Measurements from ENCODE around the gene KCNT2. TPM values are rescaled to one million over a fixed set of nuclear protein-coding genes. Genes with fewer than 3 reads are reported as not detected.

Gene KCNT2
- total and polyA plus RNA-seq, 10 of the 15 experiments (the other 5 are each of a cell fraction or from before 2014, with no cell fraction given): not detected

DNA sequence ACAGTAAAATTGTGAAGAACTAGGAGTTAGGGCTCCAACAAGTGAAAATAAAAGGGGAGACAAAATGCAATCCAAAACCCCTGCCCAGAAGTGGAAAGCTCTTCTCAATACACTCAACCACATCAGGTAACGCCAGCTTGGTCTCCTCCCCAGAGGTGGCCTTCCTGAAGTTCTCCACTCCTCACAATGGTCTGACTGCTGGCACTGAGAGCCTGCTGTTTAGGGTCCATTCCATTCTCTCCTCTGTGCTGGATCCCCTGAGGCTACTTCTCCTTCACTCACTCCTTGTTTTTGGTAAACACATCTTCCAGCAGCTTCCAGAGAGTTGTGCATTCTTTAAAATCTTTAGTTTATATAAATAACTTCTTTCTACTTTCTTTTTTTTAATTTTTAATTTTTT lies 189.5 kb downstream of the KCNT2 start:
- H3K79me2 ChIP-seq (ENCODE audit: control insufficient read depth, insufficient read depth, low read length): no peaks in the 10 kb centered on the region
- H4K20me1 ChIP-seq (ENCODE audit: control insufficient read depth, insufficient read depth): no peaks in the 10 kb centered on the region
- TF ChIP-seq BCL11A (IDR thresholded peaks at IDR 0.05; ENCODE audit: low read depth, low read length) (no peak), KLF5 (IDR thresholded peaks at IDR 0.05; ENCODE audit: partially characterized antibody) (no peak), STAT1 (conservative IDR thresholded peaks at IDR 0.05) (no peak), POLR2AphosphoS2 (IDR thresholded peaks at IDR 0.05; ENCODE audit: low read depth, low read length) (no peak), TCF3 (IDR thresholded peaks at IDR 0.05; ENCODE audit: borderline replicate concordance, insufficient read depth, low read depth, low read length) (no peak), CREM (IDR thresholded peaks at IDR 0.05; ENCODE audit: low read depth) (no peak), FOS (IDR thresholded peaks at IDR 0.05; ENCODE audit: borderline replicate concordance, extremely low read depth, insufficient read length) (no peak), RFX5 (IDR thresholded peaks at IDR 0.05; ENCODE audit: low read depth, low read length) (no peak), IRF4 (IDR thresholded peaks at IDR 0.05; ENCODE audit: low read depth, low read length) (no peak), MEF2B (IDR thresholded peaks at IDR 0.05; ENCODE audit: partially characterized antibody, poor library complexity, severe bottlenecking) (no peak), HDGF (IDR thresholded peaks at IDR 0.05) (no peak), CHD2 (IDR thresholded peaks at IDR 0.05; ENCODE audit: borderline replicate concordance, low read depth, low read length) (no peak), FOXK2 (IDR thresholded peaks at IDR 0.05) (no peak)
- TF ChIP-seq, protein P1, sequence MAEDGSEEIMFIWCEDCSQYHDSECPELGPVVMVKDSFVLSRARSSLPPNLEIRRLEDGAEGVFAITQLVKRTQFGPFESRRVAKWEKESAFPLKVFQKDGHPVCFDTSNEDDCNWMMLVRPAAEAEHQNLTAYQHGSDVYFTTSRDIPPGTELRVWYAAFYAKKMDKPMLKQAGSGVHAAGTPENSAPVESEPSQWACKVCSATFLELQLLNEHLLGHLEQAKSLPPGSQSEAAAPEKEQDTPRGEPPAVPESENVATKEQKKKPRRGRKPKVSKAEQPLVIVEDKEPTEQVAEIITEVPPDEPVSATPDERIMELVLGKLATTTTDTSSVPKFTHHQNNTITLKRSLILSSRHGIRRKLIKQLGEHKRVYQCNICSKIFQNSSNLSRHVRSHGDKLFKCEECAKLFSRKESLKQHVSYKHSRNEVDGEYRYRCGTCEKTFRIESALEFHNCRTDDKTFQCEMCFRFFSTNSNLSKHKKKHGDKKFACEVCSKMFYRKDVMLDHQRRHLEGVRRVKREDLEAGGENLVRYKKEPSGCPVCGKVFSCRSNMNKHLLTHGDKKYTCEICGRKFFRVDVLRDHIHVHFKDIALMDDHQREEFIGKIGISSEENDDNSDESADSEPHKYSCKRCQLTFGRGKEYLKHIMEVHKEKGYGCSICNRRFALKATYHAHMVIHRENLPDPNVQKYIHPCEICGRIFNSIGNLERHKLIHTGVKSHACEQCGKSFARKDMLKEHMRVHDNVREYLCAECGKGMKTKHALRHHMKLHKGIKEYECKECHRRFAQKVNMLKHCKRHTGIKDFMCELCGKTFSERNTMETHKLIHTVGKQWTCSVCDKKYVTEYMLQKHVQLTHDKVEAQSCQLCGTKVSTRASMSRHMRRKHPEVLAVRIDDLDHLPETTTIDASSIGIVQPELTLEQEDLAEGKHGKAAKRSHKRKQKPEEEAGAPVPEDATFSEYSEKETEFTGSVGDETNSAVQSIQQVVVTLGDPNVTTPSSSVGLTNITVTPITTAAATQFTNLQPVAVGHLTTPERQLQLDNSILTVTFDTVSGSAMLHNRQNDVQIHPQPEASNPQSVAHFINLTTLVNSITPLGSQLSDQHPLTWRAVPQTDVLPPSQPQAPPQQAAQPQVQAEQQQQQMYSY (CRISPR knock-in tag; IDR thresholded peaks at IDR 0.05): no peak
- in situ Hi-C loops (cut with MboI): no loop called here
- no peak for FAIRE-seq
- no TSS peak for BruUV-seq (replicated peaks)
- SMC1A ChIA-PET (ENCODE audit: uncharacterized antibody, unreplicated experiment): no interaction called here
- H3K4me3 ChIP-seq: no peak overlapping the region
- 0% methylated on average over 1 of the region's 1 CpG for WGBS (ENCODE audit: insufficient coverage, insufficient replicate concordance, low lambda C conversion rate, missing lambda C conversion rate)
- RAD21 ChIA-PET (ENCODE audit: unreplicated experiment): no interaction called here
- CTCF ChIA-PET: no interaction called here
- no peak overlapping the region for H2AFZ ChIP-seq (ENCODE audit: control insufficient read depth, low read depth, low read length)
- H3K36me3 ChIP-seq (ENCODE audit: control insufficient read depth in 2 of 2, insufficient read depth in 2 of 2, low read length in 1 of 2): no peaks in the 10 kb centered on the region
- intact Hi-C loops (cut with micrococcal nuclease; ENCODE audit: unreplicated experiment): no loop called here
- ATAC-seq: no peak
- H3K9ac ChIP-seq (ENCODE audit: control insufficient read depth, insufficient read depth, low read length): no peak overlapping the region
- no peaks in the 10 kb centered on the region for H3K4me1 ChIP-seq (ENCODE audit: control insufficient read depth, insufficient read depth, low read length)
- H3K9me3 ChIP-seq (replicated peaks; ENCODE audit: control insufficient read depth, insufficient read depth, low read length): no peaks in the 10 kb centered on the region
- H3K27me3 ChIP-seq (replicated peaks in 1 of 2; ENCODE audit: control insufficient read depth in 2 of 2, insufficient read depth in 2 of 2, low read length in 1 of 2): no peaks in the 10 kb centered on the region
- POLR2A ChIA-PET: no interaction called here
- no peak overlapping the region for H3K4me2 ChIP-seq (ENCODE audit: control insufficient read depth, insufficient read depth)
- no peak for DNase-seq (ENCODE audit: low read depth, low spot score)
- no peak overlapping the region for H3K27ac ChIP-seq (ENCODE audit: control insufficient read depth, insufficient read depth)

Measured in GM12878 (cell line).